Measurements from ENCODE around the gene B3GNT5.

DNA sequence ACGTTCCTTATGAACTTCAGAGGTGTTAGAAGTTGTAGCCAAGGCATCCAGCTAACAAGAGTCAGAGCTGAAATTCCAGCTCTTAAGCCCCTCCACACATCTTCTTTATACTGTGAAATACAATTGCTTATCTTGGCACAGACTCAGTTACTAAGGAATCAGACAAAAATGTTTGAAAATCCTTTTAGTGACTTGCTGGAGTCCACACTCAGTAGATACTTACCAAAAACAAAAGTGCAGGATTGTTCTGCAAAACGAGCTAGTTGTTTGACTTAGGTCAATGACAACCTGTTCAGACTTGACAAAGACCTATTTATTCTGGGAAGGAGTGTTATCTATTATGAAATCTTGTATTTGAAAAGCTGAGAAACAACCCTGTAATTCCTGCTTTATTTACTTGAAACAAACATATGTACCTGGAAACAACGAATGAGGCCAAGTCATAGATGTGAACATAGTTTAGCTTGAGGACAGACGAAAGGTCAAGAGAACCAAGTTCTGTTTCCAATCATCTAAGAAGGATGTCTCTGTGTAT lies 38.5 kb downstream of the B3GNT5 start:
- TF ChIP-seq, protein P1, sequence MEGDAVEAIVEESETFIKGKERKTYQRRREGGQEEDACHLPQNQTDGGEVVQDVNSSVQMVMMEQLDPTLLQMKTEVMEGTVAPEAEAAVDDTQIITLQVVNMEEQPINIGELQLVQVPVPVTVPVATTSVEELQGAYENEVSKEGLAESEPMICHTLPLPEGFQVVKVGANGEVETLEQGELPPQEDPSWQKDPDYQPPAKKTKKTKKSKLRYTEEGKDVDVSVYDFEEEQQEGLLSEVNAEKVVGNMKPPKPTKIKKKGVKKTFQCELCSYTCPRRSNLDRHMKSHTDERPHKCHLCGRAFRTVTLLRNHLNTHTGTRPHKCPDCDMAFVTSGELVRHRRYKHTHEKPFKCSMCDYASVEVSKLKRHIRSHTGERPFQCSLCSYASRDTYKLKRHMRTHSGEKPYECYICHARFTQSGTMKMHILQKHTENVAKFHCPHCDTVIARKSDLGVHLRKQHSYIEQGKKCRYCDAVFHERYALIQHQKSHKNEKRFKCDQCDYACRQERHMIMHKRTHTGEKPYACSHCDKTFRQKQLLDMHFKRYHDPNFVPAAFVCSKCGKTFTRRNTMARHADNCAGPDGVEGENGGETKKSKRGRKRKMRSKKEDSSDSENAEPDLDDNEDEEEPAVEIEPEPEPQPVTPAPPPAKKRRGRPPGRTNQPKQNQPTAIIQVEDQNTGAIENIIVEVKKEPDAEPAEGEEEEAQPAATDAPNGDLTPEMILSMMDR (IDR thresholded peaks at IDR 0.05 in 4 of 5, conservative IDR thresholded peaks at IDR 0.05 in 1 of 5) = no peak
- no peak for TF ChIP-seq POLR2A (IDR thresholded peaks at IDR 0.05)

Measured in gastrocnemius medialis (tissue), 4 donors.